Fibroblast of lung (primary cell): Measurements from ENCODE around the gene CCDC174. TPM values are rescaled to one million over a fixed set of nuclear protein-coding genes. Genes with fewer than 3 reads are reported as not detected.

Experiments used
- DNase-seq, 2 donors: peaks; one replicate each; pipeline versions ENCODE4 v3.0.0 to v3.0.0-alpha.2; 2010; ENCODE audit warnings: low read depth in 2 of 2
- H2AFZ ChIP-seq: 2 replicates; pipeline ENCODE4 v1.5.1; 2012; ENCODE audit warnings: low read length, control low read depth, inconsistent platforms
- H3K27ac ChIP-seq: 2 replicates; pipeline ENCODE4 v1.5.1; 2011; ENCODE audit warnings: low read length, control low read depth; ENCODE audit not compliant: insufficient read depth
- H3K27me3 ChIP-seq: 2 replicates; pipeline ENCODE4 v1.5.1; 2011; ENCODE audit warnings: mild to moderate bottlenecking, low read length; ENCODE audit not compliant: control insufficient read depth, insufficient read depth
- H3K36me3 ChIP-seq: 2 replicates; pipeline ENCODE4 v1.5.1; 2011; ENCODE audit warnings: low read length; ENCODE audit not compliant: control insufficient read depth, insufficient read depth
- H3K4me1 ChIP-seq: 2 replicates; pipeline ENCODE4 v1.5.1; 2011; ENCODE audit warnings: low read length; ENCODE audit not compliant: control insufficient read depth, insufficient read depth; ENCODE audit errors: extremely low read depth
- H3K4me2 ChIP-seq: 2 replicates; pipeline ENCODE4 v1.5.1; 2011; ENCODE audit warnings: low read length, control low read depth; ENCODE audit not compliant: insufficient read depth; ENCODE audit errors: extremely low read depth
- H3K4me3 ChIP-seq, 4 experiments: fragments of 200-600 bp in 1 of 4; sonication (generic) in 1 of 4; replicated peaks in 1 of 4; 2 replicates each; pipeline ENCODE4 v1.5.1; 2011 to 2016; ENCODE audit warnings: low read length in 4 of 4, low read depth in 3 of 4, mild to moderate bottlenecking in 3 of 4, control low read depth in 2 of 4, inconsistent platforms in 1 of 4, mixed read lengths in 1 of 4; ENCODE audit not compliant: insufficient read depth in 1 of 4; ENCODE audit errors: control extremely low read depth in 1 of 4
- H3K79me2 ChIP-seq: 2 replicates; pipeline ENCODE4 v1.5.1; 2012; ENCODE audit warnings: mild to moderate bottlenecking, low read length, inconsistent platforms; ENCODE audit not compliant: control insufficient read depth, insufficient read depth
- H3K9ac ChIP-seq: 2 replicates; pipeline ENCODE4 v1.5.1; 2011; ENCODE audit warnings: mild to moderate bottlenecking, low read length, control low read depth; ENCODE audit not compliant: insufficient read depth
- H3K9me3 ChIP-seq: 2 replicates; pipeline ENCODE4 v1.5.1; 2012; ENCODE audit warnings: low read depth, low read length; ENCODE audit not compliant: control insufficient read depth, insufficient read depth
- H4K20me1 ChIP-seq: 2 replicates; pipeline ENCODE4 v1.5.1; 2011; ENCODE audit warnings: low read length; ENCODE audit not compliant: control insufficient read depth, insufficient read depth; ENCODE audit errors: extremely low read depth
- EZH2 ChIP-seq: IDR thresholded peaks from 2 replicates; pipeline ENCODE4 v1.5.1; 2012; ENCODE audit warnings: low read length, control low read depth, mild to moderate bottlenecking; ENCODE audit errors: missing control alignments
- polyA plus RNA-seq, 2 donors: library from polyadenylated mRNA; depleted of rRNA in 1 of 2; stranded (reverse) in 1 of 2; unstranded in 1 of 2; fragments of >200 nt; gene quantifications; 2 replicates each; pipeline ENCODE4 v1.2.1, GENCODE V29; 2011 to 2012; ENCODE audit warnings: missing spikeins in 1 of 2
- total RNA-seq: library from RNA; depleted of rRNA; stranded (reverse); fragments of >200 nt; gene quantifications from 2 replicates; pipeline ENCODE4 v1.2.1, GENCODE V29; 2014
- TF ChIP-seq, protein P1 (sequence below), 2 donors: IDR thresholded peaks in 1 of 2; conservative IDR thresholded peaks in 1 of 2; 1 replicate in 1 of 2; 2 replicates in 1 of 2; pipeline ENCODE4 v1.5.1; 2011 to 2012; ENCODE audit warnings: low read length in 2 of 2, control low read depth in 1 of 2, inconsistent platforms in 1 of 2, low read depth in 1 of 2, mild to moderate bottlenecking in 1 of 2

Gene CCDC174
- total and polyA plus RNA-seq, 2 donors (not counting 1 experiment from before 2014, with no cell fraction given): 12.7 to 14.4 TPM

DNA sequence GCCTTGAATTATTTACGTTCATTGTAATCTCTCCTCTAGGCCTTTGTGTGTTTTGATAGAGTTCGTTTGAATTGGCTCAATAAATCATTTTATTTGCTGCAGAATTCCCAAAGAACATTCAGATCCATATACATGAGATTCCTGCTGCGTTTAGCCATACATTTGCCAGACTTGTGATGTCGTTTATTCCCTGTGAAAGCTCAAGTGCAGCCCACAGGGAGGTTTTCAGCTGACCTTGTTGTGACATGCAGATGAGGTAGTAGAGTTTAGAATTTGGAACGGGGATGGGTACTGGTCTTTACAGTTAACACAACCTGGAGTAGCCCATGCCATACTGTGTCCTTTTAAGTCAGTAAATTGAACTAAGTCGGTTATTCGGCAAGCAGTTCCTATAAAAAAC, 23.3 kb downstream of the CCDC174 start, which contains the start of gene C3orf20:
C3orf20 (plus strand) TSS at position 301 of the 400 bp plus-strand sequence. CDS start 7,573 bp downstream, outside the sequence.
- H3K9ac ChIP-seq: no peak within 1 kb of the TSS
- H3K27me3 ChIP-seq: no peaks in the 10 kb centered on the region
- DNase-seq: no peak
- no peak within 1 kb of the TSS for H3K27ac ChIP-seq
- no peaks in the 10 kb centered on the region for H3K79me2 ChIP-seq
- H3K4me1 ChIP-seq: no peaks in the 10 kb centered on the region
- no peaks in the 10 kb centered on the region for H4K20me1 ChIP-seq
- no peaks in the 10 kb centered on the region for H3K9me3 ChIP-seq
- no peak within 1 kb of the TSS for H3K4me3 ChIP-seq
- peaks cover 3% of the 10 kb centered on the region for H3K36me3 ChIP-seq
- TF ChIP-seq, protein P1, sequence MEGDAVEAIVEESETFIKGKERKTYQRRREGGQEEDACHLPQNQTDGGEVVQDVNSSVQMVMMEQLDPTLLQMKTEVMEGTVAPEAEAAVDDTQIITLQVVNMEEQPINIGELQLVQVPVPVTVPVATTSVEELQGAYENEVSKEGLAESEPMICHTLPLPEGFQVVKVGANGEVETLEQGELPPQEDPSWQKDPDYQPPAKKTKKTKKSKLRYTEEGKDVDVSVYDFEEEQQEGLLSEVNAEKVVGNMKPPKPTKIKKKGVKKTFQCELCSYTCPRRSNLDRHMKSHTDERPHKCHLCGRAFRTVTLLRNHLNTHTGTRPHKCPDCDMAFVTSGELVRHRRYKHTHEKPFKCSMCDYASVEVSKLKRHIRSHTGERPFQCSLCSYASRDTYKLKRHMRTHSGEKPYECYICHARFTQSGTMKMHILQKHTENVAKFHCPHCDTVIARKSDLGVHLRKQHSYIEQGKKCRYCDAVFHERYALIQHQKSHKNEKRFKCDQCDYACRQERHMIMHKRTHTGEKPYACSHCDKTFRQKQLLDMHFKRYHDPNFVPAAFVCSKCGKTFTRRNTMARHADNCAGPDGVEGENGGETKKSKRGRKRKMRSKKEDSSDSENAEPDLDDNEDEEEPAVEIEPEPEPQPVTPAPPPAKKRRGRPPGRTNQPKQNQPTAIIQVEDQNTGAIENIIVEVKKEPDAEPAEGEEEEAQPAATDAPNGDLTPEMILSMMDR (conservative IDR thresholded peaks at IDR 0.05 in 1 of 2, IDR thresholded peaks at IDR 0.05 in 1 of 2; ENCODE audit: low read depth in 1 of 2, low read length in 2 of 2): no peak
- no peak for TF ChIP-seq EZH2
- H2AFZ ChIP-seq: no peak within 1 kb of the TSS
- H3K4me2 ChIP-seq: no peak within 1 kb of the TSS

GRCh38 chr3:14676881-14677280, 25.3 kb downstream of the CCDC174 start:
- Histone ChIP-seq H3K79me2 (no peaks in the 10 kb centered on the region), H3K27ac (no peak overlapping the region), H3K9me3 (no peaks in the 10 kb centered on the region), H4K20me1 (no peaks in the 10 kb centered on the region), H3K36me3 (peaks cover 3% of the 10 kb centered on the region), H3K4me2 (no peak overlapping the region), H2AFZ (no peak overlapping the region), H3K27me3 (no peaks in the 10 kb centered on the region), H3K9ac (no peak overlapping the region), H3K4me1 (no peaks in the 10 kb centered on the region), H3K4me3 (no peak overlapping the region)
- TF ChIP-seq EZH2: no peak
- TF ChIP-seq, protein P1 (conservative IDR thresholded peaks at IDR 0.05 in 1 of 2, IDR thresholded peaks at IDR 0.05 in 1 of 2; ENCODE audit: low read depth in 1 of 2, low read length in 2 of 2): no peak
- DNase-seq: no peak

GRCh38 chr3:14678015-14678503, 26.5 kb downstream of the CCDC174 start:
- TF ChIP-seq, protein P1 (conservative IDR thresholded peaks at IDR 0.05 in 1 of 2, IDR thresholded peaks at IDR 0.05 in 1 of 2; ENCODE audit: low read depth in 1 of 2, low read length in 2 of 2): no peak
- TF ChIP-seq EZH2: no peak
- H4K20me1 ChIP-seq: no peaks in the 10 kb centered on the region
- no peak overlapping the region for H2AFZ ChIP-seq
- H3K36me3 ChIP-seq: no peaks in the 10 kb centered on the region
- H3K4me3 ChIP-seq: no peak overlapping the region
- no peak overlapping the region for H3K27ac ChIP-seq
- no peaks in the 10 kb centered on the region for H3K27me3 ChIP-seq
- no peak for DNase-seq
- no peaks in the 10 kb centered on the region for H3K4me1 ChIP-seq
- H3K4me2 ChIP-seq: no peak overlapping the region
- no peaks in the 10 kb centered on the region for H3K79me2 ChIP-seq
- H3K9ac ChIP-seq: no peak overlapping the region
- no peaks in the 10 kb centered on the region for H3K9me3 ChIP-seq
